Lung (tissue), 12 donors: ENCODE results near the gene NTN3. TPM values are rescaled to one million over a fixed set of nuclear protein-coding genes. Genes with fewer than 3 reads are reported as not detected.

ENCODE experiments used
- ATAC-seq: fragments of 200-7000 bp; cut with Tn5 transposase; one replicate; pipeline ENCODE4 v1.9.1; 2020; ENCODE audit warnings: moderate number of reproducible peaks; ENCODE audit not compliant: insufficient read depth, low FRiP score
- DNase-seq, 3 donors: peaks; one replicate each; pipeline ENCODE4 v3.0.0-alpha.2; 2013 to 2017
- H3K27ac ChIP-seq, 2 donors: one replicate each; pipeline ENCODE4 v1.5.1; 2013; ENCODE audit warnings: mild to moderate bottlenecking in 2 of 2, moderate library complexity in 2 of 2, control low read depth in 1 of 2, inconsistent platforms in 1 of 2, low read depth in 1 of 2, low read length in 1 of 2
- H3K27me3 ChIP-seq, 3 donors: one replicate each; pipeline ENCODE4 v1.5.1; 2013; ENCODE audit warnings: low read length in 2 of 3; ENCODE audit not compliant: control insufficient read depth in 3 of 3, insufficient read depth in 3 of 3
- H3K36me3 ChIP-seq, 4 donors: one replicate each; pipeline ENCODE4 v1.5.1; 2013; ENCODE audit warnings: low read length in 4 of 4, mild to moderate bottlenecking in 1 of 4, moderate library complexity in 1 of 4; ENCODE audit not compliant: control insufficient read depth in 4 of 4, insufficient read depth in 4 of 4
- H3K4me1 ChIP-seq, 5 donors: one replicate each; pipeline ENCODE4 v1.5.1; 2013; ENCODE audit warnings: low read length in 5 of 5, mild to moderate bottlenecking in 2 of 5, moderate library complexity in 1 of 5; ENCODE audit not compliant: control insufficient read depth in 5 of 5, insufficient read depth in 5 of 5
- H3K4me3 ChIP-seq: one replicate; pipeline ENCODE4 v1.5.1; 2013; ENCODE audit warnings: mild to moderate bottlenecking, control low read depth, moderate library complexity
- H3K9ac ChIP-seq, 2 donors: one replicate each; pipeline ENCODE4 v1.5.1; 2013; ENCODE audit warnings: low read length in 2 of 2, control low read depth in 1 of 2; ENCODE audit not compliant: insufficient read depth in 1 of 2
- H3K9me3 ChIP-seq, 4 donors: one replicate each; pipeline ENCODE4 v1.5.1; 2013; ENCODE audit warnings: low read length in 3 of 4, mild to moderate bottlenecking in 1 of 4, moderate library complexity in 1 of 4; ENCODE audit not compliant: control insufficient read depth in 4 of 4, insufficient read depth in 3 of 4
- CTCF ChIP-seq: IDR thresholded peaks from 2 replicates; pipeline ENCODE4 v1.5.1; 2012; ENCODE audit warnings: mild to moderate bottlenecking; ENCODE audit errors: control extremely low read depth, extremely low read depth
- WGBS, 2 donors: extraction: QIAGEN DNeasy Blood & Tissue Kit; methylation state at CpG; one replicate each; pipeline ENCODE4 v1.1.7; 2013; 5-methylcytosine and 5-hydroxymethylcytosine counted together
- polyA plus RNA-seq, 2 donors: library from polyadenylated mRNA; stranded (reverse); fragments of 200-250 nt; gene quantifications; one replicate each; pipeline ENCODE4 v1.2.1, GENCODE V29; 2013
- total RNA-seq, 2 donors: library from RNA; depleted of rRNA in 1 of 2; stranded (reverse); fragments of >200 nt in 1 of 2; gene quantifications; one replicate each; pipeline ENCODE4 v1.2.1, GENCODE V29; 2014 to 2021
- donor health status: control.
- donor health status: control.
- donor health status: Bipolar disorder and iron deficiency.
- donor health status: healthy.
- donor health status: DM: yes; HTN: yes; CAD: no.

NTN3 gene
- total and polyA plus RNA-seq, 4 donors: 0.06 to 2.4 TPM; not detected in 2

GRCh38 chr16:2500430-2500917 lies 29.4 kb downstream of the NTN3 start:
- DNase-seq: no peak
- Histone ChIP-seq H3K9ac (no peak overlapping the region), H3K4me1 (peaks cover 5 to 51% (median 10%) of the 10 kb centered on the region in 5 donors), H3K36me3 (peaks cover 0 to 32% (median 17%) of the 10 kb centered on the region in 4 donors), H3K27me3 (no peaks in the 10 kb centered on the region), H3K4me3 (no peak overlapping the region), H3K27ac (no peak overlapping the region), H3K9me3 (no peaks in the 10 kb centered on the region)
- 86% methylated on average over 20 of the region's 20 CpGs for WGBS, 2 donors
- no peak for TF ChIP-seq CTCF
- no peak for ATAC-seq

- Histone ChIP-seq H3K4me3 (no peak overlapping the region), H3K27me3 (no peaks in the 10 kb centered on the region), H3K9ac (no peak overlapping the region), H3K9me3 (no peaks in the 10 kb centered on the region), H3K27ac (no peak overlapping the region), H3K36me3 (peaks cover 0 to 29% (median 15%) of the 10 kb centered on the region in 4 donors), H3K4me1 (peaks cover 5 to 51% (median 10%) of the 10 kb centered on the region in 5 donors)
- WGBS, 2 donors: 38 to 40% methylated on average over 23 of the region's 23 CpGs
- ATAC-seq: peak; percentile 78
- peak; percentile 92 to 93 (median 93) for DNase-seq
- TF ChIP-seq CTCF: peak; percentile 96
Measured at GRCh38 chr16:2500918-2501750, 30.0 kb downstream of the NTN3 start.

GRCh38 chr16:2501946-2502895 lies 31.1 kb downstream of the NTN3 start:
- no peaks in the 10 kb centered on the region for H3K9me3 ChIP-seq
- peaks cover 0 to 19% (median 6%) of the 10 kb centered on the region in 4 donors for H3K36me3 ChIP-seq
- ATAC-seq: no peak
- no peak overlapping the region for H3K27ac ChIP-seq
- no peak overlapping the region for H3K9ac ChIP-seq
- TF ChIP-seq CTCF: no peak
- H3K27me3 ChIP-seq: no peaks in the 10 kb centered on the region
- H3K4me3 ChIP-seq: no peak overlapping the region
- peaks cover 5 to 42% (median 8%) of the 10 kb centered on the region in 5 donors for H3K4me1 ChIP-seq
- no peak for DNase-seq
- 77 to 84% methylated on average over 17 to 18 of the region's 18 CpGs for WGBS, 2 donors
